Stimulated activated CD8-positive, alpha-beta memory T cell treated with anti-CD3 and anti-CD28 coated beads, Interleukin-4, amount 100 ng/mL, for 4 hours (primary cell): ENCODE measurements around the gene RPL39L.
A peak's percentile ranks its signal among the peaks of the same experiment; 100 is the strongest.
"Not testable (repeated sequence)": the region's sequence is repeated elsewhere in the genome, so short reads cannot be mapped to it uniquely, and the experiment has no call there.

Source experiments
- DNase-seq, 2 donors: peaks; one replicate each; pipeline ENCODE4 v3.0.0-alpha.2; 2020; ENCODE audit warnings: low read depth in 2 of 2, low spot score in 1 of 2

The RPL39L gene

DNA sequence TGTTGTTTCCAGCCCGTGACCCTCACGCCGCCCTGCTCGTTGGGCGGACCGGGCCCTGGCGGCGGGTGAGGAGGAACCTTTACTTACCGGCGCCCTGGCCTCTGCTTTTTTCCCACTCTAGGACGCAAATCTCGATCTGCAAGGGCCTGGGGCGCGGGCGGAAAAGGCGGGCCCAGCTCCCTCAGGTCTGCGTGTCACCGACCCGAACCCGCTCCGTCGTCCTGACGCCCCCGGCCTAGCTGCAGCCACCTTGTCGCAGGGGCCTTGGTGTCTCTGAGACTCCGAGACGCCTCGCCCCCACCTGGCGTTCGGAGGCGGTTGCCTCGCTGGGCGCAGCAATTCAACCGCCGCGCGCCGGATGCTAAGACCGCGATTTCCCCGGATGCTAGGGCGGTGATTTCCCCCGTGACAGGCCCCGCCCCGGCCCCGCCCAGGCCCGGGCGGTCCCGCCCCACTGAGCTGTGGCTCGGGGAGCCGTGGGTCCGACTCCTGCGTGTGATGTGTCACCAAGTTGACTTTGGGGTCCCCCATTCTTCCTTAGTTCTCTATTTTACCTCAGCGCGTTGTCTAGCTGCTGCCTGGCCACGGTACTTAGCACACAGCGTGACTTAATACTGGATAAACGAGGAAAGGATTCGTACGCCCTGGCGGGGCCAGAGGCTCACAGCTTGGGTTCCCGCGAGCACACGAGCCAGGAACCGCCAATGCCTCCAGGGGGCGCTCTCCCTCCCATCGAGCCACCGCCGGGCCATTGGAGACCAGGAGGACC is at the start of gene RPL39L:
Gene RPL39L, minus strand, starts transcription at position 371 of the 769 bp plus-strand sequence. CDS start 18,196 bp downstream, outside the sequence.
- DNase-seq = peak; percentile 80

DNA sequence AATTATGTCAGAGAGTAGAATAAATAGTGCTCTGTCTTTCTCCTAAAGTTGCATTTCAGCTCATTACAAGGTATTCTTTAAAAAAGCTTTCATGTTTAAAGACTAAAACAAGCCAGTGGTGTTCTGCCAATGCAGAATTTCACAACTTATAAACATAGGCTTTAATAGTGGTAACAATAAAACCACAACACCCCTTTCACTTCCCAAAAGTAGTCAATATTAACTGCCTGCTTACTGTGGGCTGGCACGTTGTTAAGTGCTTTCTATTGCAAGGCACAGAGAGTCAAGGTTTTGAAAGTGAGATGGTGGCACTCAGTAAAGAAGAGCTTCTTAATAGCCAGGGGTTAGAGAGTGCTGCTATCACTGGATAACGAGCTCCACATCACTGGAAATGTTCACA is 49.6 kb upstream of the RPL39L start:
- no peak for DNase-seq

GRCh38 chr3:187186801-187187421 is 47.6 kb upstream of the RPL39L start:
- DNase-seq = no peak

DNA sequence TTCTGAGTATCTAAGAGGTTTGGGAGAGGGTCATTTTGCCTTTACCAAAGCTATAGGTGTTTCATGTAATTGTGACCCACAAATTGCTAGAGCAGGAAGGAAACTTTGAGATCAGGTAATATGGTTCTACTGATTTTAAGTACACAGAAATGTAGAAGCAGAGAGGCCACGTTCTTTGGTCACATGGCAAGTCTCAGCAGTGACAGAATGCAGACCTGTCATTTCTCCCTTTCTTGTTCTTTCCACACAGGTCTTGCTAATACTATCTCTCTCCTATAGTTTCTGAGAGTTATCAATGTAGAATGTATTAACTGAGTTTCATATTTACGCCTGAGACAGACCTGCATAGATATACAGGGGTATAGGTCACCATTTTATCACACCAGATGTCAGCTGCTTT is 47.1 kb upstream of the RPL39L start:
- DNase-seq = no peak

GRCh38 chr3:187185759-187186158 is 46.5 kb upstream of the RPL39L start:
- no peak for DNase-seq

DNA sequence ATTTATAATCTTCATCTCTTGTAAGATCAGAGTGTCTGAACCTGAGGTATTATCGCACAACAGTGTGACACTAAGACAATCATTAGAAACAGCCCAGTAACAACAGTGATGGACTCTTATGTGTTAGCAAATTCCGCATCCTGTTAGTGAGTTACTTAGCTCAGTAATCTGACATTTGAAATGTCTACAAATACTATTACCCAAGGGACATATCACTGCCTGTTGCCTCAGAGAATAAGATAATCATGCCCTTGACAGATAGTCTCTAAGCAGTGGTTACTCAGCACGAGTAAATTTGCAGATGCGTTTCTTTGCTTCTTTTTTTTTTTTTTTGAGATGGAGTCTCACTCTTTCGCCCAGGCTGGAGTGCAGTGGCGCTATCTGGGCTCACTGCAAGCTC is 44.6 kb upstream of the RPL39L start:
- DNase-seq = no peak

- DNase-seq = no peak
Observed at GRCh38 chr3:187183210-187183862, 44.0 kb upstream of the RPL39L start.

DNA sequence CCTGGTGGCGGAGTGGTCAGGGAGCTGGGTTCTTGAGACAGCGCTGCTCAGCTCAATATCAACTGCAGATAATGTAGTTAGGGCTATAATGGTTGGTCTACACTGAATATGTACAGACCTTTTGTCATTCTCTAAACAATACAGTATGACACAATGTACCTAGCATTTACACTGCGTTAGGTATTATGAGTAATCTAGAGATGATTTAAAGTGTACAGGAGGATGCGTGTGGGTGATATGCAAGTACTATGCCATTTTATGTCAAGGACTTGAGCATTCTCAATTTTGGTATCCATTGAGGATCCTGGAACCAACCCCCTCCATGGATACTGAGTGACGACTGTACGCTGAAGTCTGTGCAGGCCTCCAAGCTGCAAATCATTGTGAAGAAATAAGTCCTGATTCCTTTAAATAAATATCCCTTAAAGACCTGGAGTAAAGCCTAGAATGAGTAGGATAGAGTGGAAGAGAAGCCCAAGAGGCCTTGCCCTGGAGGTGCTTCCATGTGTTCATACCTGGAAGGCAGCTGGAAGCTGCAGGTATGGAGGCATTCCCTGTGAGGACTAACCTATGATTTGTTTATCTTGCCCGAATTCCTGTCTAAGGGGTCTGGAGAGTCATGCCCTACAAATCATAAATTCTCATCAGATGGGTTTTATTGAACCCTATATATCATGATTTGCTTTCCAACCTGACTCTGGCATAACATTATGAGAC is 42.3 kb upstream of the RPL39L start:
- no peak for DNase-seq

- DNase-seq = no peak
Observed at GRCh38 chr3:187172929-187173328, 33.6 kb upstream of the RPL39L start.

DNA sequence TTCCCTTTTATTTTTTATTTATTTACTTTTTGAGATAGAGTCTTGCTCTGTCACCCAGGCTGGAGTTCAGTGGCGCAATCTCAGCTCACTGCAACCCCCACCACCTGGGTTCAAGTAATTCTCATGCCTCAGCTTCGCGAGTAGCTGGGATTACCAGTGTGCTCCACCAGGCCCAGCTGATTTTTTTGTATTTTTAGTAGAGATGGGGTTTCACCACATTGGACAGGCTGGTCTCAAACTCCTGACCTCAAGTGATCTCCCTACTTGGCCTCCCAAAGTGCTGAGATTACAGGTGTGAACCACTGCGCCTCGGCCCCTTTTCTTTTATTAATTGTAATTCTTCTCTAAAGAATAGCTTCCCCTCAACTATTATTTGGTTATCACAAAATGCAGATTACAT is 31.6 kb upstream of the RPL39L start:
- DNase-seq = not testable (repeated sequence)

- DNase-seq = no peak
Observed at GRCh38 chr3:187169231-187169960, 30.1 kb upstream of the RPL39L start.

GRCh38 chr3:187167777-187168176 is 28.5 kb upstream of the RPL39L start:
- no peak for DNase-seq

- DNase-seq = no peak
Observed at GRCh38 chr3:187166750-187167149, 27.5 kb upstream of the RPL39L start.

- DNase-seq = no peak
Observed at GRCh38 chr3:187165144-187165543, 25.8 kb upstream of the RPL39L start.

GRCh38 chr3:187162265-187162953 is 23.1 kb upstream of the RPL39L start:
- no peak for DNase-seq

DNA sequence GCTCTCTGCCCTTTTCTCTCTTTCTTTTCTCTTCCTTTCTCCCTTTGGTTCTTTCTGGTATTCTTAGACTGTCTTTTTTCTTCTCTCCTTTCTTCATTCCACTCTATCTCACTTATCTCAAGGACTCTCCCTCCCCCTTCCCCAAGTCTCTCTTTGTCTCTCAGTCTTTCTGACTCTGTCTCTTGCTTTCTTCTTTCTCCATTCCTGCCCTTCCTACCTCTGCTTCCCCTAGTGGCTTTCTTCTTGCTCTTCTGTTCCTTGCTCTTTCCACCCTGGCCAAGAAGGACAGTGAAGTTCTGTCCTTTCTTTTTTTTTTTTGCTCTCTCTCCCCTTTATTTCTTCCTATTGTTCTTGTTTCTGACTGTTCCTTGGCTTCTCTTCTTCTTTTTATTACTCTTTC is 22.3 kb upstream of the RPL39L start:
- DNase-seq = no peak

DNA sequence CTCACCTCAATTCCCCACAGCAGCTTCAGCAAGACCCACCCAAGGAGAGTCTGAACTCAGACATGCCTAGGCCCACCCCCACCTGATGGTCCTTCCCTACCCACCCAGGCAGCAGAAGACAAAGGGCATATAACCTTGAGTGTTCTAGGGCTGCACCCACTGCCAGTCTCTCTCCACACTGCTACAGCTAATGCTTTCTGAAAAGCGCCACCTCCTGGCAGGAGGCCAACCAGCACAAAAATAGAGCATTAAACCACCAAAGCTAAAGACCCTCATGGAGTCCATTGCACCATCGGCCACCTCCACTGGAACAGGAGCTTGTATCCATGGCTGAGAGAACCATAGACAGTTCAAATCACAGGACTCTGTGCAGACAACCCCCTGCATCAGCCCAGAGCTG is 11.3 kb upstream of the RPL39L start:
- DNase-seq = peak; percentile 36 to 46

DNA sequence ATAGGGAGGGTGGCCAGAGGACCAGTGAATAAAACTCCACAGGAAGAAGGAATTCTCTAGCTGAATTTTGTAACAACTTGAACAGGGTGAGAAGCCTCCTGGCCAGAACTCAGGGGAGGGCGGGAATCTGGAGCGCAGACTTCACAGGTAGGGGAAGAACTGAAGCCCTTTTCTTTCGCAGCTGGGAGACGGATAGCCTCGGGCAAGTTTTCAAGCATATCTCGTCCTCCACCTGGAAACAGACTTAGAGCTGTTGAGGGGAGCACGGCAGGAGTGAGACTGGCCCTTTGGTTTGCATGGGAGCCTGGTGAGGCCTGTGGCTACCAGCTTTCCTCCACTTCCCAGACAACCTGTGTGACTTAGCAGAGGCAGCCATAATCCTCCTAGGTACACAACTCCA is 10.9 kb upstream of the RPL39L start:
- DNase-seq = no peak

GRCh38 chr3:187146389-187146788 is 7.1 kb upstream of the RPL39L start:
- DNase-seq = no peak

DNA sequence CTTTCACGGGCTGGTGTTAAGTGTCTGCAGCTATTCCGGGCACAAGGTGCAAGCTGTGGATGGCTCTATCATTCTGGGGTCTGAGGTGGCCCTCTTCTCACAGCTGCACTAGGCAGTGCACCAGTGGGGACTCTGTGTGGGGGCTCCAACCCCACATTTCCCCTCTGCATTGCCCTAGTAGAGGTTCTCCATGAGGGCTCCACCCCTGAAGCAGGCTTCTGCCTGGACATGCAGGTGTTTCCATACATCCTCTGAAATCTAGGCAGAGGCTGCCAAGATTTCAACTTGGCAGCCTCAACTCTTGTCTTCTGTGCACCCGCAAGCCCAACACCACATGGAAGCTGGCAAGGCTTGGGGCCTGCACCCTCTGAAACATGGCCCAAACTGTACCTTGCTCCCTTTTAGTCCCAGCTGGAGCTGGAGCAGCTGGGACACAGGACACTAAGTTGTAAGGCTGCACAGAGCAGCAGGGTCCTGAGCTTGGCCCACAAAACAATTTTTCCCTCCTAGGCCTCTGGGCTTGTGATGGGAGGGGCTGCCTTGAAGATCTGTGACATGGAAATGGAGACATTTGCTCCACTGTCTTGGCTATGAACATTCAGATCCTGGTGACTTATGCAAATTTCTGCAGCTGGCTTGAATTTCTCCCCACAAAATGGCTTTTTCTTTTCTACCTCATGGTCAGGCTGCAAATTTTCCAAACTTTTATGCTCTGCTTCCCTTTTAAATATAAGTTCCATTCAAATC is 6.0 kb upstream of the RPL39L start:
- no peak for DNase-seq
